ENCODE results near the gene P4HA2. TPM values are rescaled to one million over a fixed set of nuclear protein-coding genes. Genes with fewer than 3 reads are reported as not detected.

P4HA2 gene
- 10 to 100 TPM; 28.8 to 44.7 (median 30.8) TPM for total RNA-seq

DNA sequence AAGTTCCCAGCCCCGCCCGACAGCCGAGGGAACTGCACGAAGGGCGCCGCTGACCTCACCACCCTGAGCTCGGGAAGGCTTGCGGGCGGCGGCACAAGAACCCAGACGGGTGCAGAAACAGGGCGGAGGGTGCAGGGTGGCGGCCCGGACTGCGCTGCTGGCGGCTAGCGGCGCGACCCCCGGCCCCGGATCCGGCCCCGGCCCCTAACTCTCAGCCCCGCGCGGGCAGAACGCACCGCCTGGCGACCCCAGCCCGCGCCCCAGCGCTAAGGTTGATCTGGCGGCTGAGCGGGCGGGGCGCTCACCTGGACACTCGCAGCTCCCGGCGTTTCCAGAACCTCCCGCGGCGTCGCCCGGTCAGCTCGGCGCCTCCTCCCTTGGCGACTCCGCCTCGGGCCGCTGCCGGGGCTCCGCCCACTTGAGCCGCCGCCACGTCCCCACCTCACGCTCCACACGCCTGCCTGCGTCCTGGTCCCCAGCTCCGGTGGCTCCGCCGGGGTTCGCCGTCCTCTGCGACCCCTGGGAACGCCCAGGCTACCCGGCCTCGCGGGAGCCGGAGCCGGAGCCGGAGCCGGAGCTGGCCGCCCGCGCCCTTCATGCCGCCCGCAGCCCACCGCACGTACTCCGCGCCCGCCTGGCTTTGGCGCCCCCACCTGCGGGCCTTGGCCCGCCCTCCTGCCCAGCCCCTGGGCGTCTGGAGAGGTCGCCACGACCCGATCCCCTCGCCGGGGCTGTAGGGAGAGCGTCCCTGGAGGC is at the start of gene P4HA2:
P4HA2 (minus strand) TSS at position 369 of the 756 bp plus-strand sequence. CDS start 9,227 bp downstream, outside the sequence.
- H3K4me3 ChIP-seq, result peak within 1 kb of the TSS; percentile 77 to 95 (median 90)
- no CpG with 5 or more reads among the region's 92 CpGs for WGBS
- DNase-seq (ENCODE audit: extremely low spot score), result no peak
- no peaks in the 10 kb centered on the region for H3K27me3 ChIP-seq
- H3K36me3 ChIP-seq, result no peaks in the 10 kb centered on the region
- peaks cover 46 to 58% (median 54%) of the 10 kb centered on the region in 4 donors for H3K4me1 ChIP-seq
- H3K9me3 ChIP-seq, result no peaks in the 10 kb centered on the region
- intact Hi-C loops (cut with DNase I), result no loop called here
- TF ChIP-seq POLR2A (IDR thresholded peaks at IDR 0.05; ENCODE audit: low read depth), result peak; percentile 53
- TF ChIP-seq POLR2AphosphoS5 (IDR thresholded peaks at IDR 0.05), result peak; percentile 65 to 84
- TF ChIP-seq, protein P1, sequence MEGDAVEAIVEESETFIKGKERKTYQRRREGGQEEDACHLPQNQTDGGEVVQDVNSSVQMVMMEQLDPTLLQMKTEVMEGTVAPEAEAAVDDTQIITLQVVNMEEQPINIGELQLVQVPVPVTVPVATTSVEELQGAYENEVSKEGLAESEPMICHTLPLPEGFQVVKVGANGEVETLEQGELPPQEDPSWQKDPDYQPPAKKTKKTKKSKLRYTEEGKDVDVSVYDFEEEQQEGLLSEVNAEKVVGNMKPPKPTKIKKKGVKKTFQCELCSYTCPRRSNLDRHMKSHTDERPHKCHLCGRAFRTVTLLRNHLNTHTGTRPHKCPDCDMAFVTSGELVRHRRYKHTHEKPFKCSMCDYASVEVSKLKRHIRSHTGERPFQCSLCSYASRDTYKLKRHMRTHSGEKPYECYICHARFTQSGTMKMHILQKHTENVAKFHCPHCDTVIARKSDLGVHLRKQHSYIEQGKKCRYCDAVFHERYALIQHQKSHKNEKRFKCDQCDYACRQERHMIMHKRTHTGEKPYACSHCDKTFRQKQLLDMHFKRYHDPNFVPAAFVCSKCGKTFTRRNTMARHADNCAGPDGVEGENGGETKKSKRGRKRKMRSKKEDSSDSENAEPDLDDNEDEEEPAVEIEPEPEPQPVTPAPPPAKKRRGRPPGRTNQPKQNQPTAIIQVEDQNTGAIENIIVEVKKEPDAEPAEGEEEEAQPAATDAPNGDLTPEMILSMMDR (IDR thresholded peaks at IDR 0.05), result peak in 2 of 3 experiments; percentile 7 to 58
- no peak for TF ChIP-seq EP300 (IDR thresholded peaks at IDR 0.05)
- peak within 1 kb of the TSS; percentile 91 to 96 (median 93) for H3K27ac ChIP-seq (replicated peaks in 1 of 4)

DNA sequence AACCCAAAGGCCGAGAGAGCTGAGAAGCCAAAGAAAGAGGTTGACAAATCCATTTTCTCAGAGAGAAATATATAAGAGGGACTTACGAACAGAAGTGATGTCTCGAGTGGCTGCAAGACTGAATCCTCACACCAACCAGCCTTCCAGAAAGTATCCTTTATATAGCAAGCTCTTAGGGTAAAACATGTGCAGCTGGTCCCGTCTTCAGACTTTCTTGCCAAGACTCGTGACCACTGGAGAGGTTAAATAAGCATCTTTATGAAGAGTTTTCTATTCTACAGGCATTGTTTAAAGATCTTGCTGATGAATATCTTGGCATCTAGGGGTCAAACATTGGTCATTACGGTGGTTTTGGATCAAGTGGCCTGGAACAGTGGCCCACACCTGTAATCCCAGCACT is 49.6 kb upstream of the P4HA2 start:
- intact Hi-C loops (cut with DNase I), result no loop called here
- DNase-seq (ENCODE audit: extremely low spot score), result no peak
- peaks cover 6 to 17% (median 12%) of the 10 kb centered on the region in 4 donors for H3K4me1 ChIP-seq
- WGBS, result 66% methylated on average over 6 of the region's 6 CpGs
- TF ChIP-seq POLR2A (IDR thresholded peaks at IDR 0.05; ENCODE audit: low read depth) (no peak), POLR2AphosphoS5 (IDR thresholded peaks at IDR 0.05) (no peak), EP300 (IDR thresholded peaks at IDR 0.05) (no peak)
- TF ChIP-seq, protein P1 (IDR thresholded peaks at IDR 0.05), result no peak
- no peaks in the 10 kb centered on the region for H3K27me3 ChIP-seq
- H3K4me3 ChIP-seq, result no peak overlapping the region
- no peaks in the 10 kb centered on the region for H3K9me3 ChIP-seq
- H3K27ac ChIP-seq (replicated peaks in 1 of 4), result no peak overlapping the region
- H3K36me3 ChIP-seq, result peaks cover 0 to 14% (median 7%) of the 10 kb centered on the region in 4 donors

DNA sequence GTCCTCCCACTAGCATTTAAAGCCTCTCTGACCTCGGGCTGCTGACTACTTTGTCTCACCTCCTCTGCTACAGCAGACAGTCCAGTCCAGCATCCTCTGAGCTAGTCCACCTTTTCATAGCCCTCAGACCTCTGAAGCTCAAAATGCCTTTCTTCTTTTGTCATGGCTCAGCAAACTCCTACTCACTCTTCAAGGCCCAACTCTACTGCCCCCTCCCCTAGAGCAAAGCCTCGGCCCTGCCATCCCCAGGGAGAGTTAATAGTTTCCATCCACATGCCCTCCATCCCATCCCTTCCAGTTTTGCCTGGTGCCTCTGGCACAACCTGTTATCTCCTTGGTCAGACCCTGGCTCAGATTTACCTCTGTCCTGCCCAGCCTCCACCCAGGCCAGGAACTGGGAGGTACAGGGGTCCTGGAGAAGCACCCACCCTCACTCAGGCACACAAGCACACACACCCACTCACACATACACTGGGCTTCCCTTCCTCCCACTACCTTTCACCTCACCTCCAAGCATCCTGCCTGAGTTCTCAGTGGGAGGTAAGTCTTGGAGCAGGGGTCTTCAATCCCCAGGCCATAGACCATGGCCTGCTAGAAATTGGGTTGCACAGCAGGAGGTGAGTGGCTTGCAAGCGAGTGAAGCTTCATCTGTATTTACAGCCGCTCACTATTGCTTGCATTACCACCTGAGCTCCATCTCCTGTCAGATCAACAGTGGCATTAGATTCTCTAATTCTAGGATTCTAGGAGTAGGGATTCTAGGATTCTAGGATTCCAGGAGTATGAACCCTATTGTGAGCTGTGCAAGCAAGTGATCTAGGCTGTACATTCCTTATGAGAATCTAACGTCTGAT is 47.9 kb upstream of the P4HA2 start:
- TF ChIP-seq, protein P1 (IDR thresholded peaks at IDR 0.05), result no peak
- TF ChIP-seq POLR2AphosphoS5 (IDR thresholded peaks at IDR 0.05) (no peak), POLR2A (IDR thresholded peaks at IDR 0.05; ENCODE audit: low read depth) (no peak), EP300 (IDR thresholded peaks at IDR 0.05) (no peak)
- intact Hi-C loops (cut with DNase I), result no loop called here
- Histone ChIP-seq H3K4me3 (no peak overlapping the region), H3K9me3 (no peaks in the 10 kb centered on the region), H3K36me3 (peaks cover 0 to 31% (median 20%) of the 10 kb centered on the region in 4 donors), H3K27me3 (no peaks in the 10 kb centered on the region), H3K27ac (replicated peaks in 1 of 4) (peak overlapping the region in 1 of 4 donors; percentile 21), H3K4me1 (peaks cover 6 to 26% (median 15%) of the 10 kb centered on the region in 4 donors)
- 84% methylated on average over 5 of the region's 5 CpGs for WGBS
- DNase-seq (ENCODE audit: extremely low spot score), result no peak

DNA sequence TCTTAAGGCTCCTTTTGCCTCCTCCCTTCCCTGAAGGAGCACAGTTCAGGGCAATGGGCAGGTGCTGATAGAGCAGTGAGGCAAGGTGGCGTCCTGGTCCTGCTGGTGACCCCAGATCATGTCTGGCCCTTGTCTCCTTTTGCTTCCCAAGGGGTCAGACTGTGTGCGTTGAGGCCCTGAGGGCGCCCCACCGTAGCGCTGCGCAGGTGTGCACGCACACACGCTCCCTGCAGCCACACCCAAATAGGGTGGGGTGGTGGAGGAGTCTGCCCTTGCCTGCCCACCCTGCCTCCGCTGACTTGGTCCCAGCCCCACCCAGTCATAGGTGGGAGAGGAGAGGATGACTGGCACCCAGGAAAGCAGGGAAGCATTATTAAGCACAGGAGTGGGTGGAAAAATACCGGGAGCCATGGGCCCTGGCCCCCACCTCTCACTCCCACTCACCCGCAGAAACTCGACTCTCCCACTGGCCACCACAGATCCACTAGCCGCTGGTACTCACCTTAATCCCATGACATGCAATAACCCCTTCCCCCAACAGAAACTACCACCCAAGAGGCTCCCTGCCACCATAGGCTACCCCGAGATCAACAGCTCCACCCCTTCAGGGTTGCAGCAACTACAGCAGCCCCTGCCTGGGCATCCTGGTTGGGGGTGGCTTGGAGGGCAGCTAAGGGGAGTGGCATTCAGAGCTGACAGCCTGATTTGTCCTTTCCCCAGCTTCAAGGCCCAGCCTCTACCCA is 46.6 kb upstream of the P4HA2 start:
- no peaks in the 10 kb centered on the region for H3K27me3 ChIP-seq
- peaks cover 6 to 40% (median 28%) of the 10 kb centered on the region in 4 donors for H3K4me1 ChIP-seq
- TF ChIP-seq, protein P1 (IDR thresholded peaks at IDR 0.05), result no peak
- no peak for TF ChIP-seq POLR2A (IDR thresholded peaks at IDR 0.05; ENCODE audit: low read depth)
- TF ChIP-seq POLR2AphosphoS5 (IDR thresholded peaks at IDR 0.05), result no peak
- TF ChIP-seq EP300 (IDR thresholded peaks at IDR 0.05), result no peak
- H3K27ac ChIP-seq (replicated peaks in 1 of 4), result peak overlapping the region in 1 of 4 donors; percentile 0
- no peak for DNase-seq (ENCODE audit: extremely low spot score)
- H3K36me3 ChIP-seq, result peaks cover 0 to 44% (median 25%) of the 10 kb centered on the region in 4 donors
- 82% methylated on average over 11 of the region's 14 CpGs for WGBS
- H3K9me3 ChIP-seq, result no peaks in the 10 kb centered on the region
- H3K4me3 ChIP-seq, result no peak overlapping the region
- intact Hi-C loops (cut with DNase I), result loop anchor here (5.0 kb wide), 1 partner anchor 37 kb away; no protein-coding TSS in a partner anchor
